HG02885 (cell line): Measurements from ENCODE around the gene PPM1H.

Experiments used
- ATAC-seq: cut with Tn5 transposase; IDR thresholded peaks from one replicate; pipeline ENCODE4 v1.9.1; 2021; ENCODE audit warnings: mild to moderate bottlenecking; ENCODE audit not compliant: unreplicated experiment, poor library complexity

The PPM1H gene

DNA sequence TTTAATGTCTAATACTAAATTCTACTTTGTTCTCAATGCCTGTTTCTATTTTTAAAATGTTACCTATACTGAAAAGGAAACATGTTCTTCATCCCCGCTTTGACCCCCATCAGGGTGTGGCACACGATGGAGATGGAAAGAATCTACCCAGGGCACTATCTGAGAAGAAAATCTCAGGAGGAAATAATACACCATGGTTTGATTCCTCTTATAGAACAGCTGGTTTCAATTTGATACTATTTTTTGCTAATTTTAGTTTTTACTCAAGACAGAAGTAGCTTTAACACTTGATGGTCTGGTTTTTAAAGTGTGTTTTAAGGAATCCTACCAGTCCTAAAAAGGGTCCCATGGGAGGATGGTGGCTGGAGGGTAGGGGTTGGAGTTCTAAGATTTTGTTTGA is 56.7 kb downstream of the PPM1H start:
- ATAC-seq, result no peak

DNA sequence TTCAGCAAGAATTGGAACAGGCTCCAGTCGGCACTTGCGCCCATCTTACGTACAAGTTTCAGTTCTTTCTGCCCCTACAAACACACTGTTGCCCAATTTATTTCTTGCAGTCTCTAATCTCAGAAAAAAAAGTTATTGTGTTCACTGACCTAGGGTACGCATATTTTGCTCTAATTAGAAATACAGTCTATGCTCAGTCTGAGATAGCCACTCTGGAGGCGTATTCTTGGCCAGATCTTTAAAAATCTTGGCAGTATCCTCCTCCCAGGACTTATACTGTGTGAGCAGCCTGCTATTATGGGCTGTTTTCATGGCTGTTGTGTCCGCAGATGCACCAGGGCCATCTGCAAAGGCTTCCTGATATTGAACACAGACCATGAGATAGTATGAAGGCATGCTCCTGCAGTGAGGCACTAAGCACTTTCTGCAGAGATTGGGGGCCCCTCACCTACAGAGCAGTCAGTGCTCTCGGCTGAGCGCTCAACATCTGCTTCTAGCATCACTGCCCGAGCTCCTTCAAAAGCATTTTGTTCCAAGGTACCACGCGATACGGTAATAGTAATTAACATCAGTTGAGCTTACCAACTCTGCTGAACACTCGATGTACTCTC is 57.9 kb downstream of the PPM1H start:
- ATAC-seq, result no peak

DNA sequence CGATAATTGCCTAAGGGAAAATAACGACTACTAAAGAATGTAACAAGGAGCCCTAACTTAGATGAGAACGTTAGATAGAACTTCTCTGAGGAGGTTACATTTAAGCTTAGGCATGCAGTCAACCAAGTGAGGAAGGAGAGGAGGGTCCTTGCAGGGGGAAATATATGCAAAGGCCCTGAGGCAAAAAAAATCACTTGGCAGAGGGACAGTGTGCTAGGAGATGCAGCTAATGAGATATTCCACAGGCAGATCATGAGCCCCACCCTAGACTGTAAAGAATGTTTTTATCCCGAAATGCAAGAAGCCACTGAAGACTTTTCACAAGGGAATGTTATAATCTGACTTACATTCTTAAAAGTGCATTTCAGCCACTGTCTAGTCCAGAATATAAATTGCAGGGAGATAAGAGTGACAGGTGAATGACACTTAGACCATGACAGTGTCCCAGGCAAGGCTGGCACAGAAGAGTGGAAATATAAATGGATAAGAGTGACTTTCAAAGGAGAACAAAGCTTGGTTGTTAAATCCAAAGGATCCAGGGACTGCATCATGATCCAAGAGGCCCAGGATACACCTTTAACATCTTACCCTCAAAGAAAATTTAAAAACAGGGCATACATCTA is 61.0 kb downstream of the PPM1H start:
- no peak for ATAC-seq

- no peak for ATAC-seq
Observed at GRCh38 chr12:62873116-62873825, 61.7 kb downstream of the PPM1H start.

GRCh38 chr12:62868820-62869219 is 66.1 kb downstream of the PPM1H start:
- ATAC-seq, result no peak

DNA sequence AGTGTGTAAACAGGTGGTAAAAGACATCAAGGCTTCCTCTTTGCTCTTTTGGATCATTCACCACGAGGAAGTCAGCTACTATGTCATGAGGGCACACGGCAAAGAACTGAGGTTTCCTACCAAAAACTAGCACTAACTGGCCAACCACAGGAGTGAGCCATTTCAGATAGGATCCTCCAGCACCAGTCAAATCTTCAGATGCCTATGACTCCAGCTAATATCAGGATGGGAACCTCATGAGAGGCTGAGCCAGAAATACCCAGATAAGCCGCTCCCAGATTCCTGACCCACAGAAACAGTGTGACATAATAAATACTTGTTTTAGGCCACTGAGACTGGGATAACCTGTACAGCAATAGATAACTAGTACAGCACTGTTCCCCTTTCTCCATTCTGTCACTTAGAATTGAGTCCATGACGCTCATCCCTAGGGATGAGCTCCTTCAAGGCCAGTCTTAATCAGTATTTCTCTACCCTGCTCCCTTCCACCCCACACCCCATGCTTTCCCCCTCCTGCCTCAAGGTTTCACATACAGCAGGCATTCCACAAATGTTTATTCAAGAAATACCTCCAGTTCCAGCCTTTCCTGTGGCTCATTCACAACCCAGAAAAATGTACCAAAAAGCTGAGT is 68.4 kb downstream of the PPM1H start:
- no peak for ATAC-seq

DNA sequence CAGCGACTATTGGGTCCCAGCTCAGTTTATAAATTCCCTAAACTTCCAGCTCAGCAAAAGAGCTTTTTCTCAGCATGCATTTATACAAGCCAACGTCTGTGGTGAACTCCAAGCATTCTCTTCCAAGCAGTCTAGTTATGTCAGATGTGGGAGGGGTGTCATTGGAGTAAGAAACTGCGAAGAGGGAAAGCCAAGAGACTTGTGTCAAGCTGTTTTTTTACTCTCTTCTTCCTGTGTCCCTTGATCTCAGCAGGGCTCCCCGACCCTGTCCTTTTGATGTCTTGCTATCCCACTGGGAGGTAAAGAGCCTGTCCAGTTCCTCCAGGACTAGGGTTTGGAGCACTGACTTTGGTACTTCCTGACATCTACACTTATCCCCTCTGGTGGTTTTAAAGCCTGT is 69.0 kb downstream of the PPM1H start:
- no peak for ATAC-seq

DNA sequence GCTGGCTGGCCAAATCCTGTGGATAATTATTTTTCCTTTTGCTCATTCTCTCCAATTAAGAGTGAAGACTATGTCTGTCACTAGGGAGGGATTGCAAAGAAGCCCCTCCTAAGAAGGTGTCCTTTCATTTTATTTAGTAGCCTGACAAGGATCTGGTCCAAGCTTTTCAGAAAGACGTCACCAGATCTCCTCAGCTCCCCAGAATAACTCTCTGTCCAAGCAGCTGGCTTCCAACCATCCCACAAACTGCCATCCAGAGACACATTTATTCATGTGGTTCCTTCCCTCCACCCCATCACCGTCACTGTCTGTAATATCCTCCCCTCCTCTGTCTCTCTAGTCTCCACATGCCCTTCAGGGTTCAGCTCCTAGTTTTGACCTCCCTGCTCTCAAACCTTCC is 69.9 kb downstream of the PPM1H start:
- ATAC-seq, result no peak

DNA sequence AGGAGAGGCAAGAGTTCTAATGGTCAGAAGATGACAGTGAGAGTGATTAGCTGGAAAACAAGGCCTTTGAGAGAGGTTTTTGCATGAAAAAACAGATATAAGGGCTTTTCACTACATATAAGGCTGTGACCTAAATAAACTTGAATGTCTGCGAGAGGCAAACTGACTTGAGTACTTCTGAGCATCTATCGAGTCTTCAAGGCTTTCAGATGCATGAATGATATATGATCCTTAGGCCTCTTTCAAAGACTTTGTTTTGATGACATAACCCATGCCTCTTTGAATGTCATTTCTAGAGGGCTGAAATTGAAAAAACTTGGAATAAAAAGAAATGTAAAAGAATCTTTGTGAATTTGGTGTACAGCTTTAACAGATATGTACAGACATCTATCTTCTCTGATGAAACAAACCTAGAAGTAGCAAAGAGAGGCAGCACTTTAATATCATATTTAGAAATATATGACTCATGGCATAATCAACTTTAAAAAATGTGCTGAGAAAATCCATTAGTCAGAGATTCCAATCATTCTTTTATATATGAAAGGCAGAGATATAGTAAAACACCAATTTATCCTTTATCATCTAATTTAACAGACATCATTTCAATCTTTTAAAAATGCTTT is 72.6 kb downstream of the PPM1H start:
- ATAC-seq, result no peak

DNA sequence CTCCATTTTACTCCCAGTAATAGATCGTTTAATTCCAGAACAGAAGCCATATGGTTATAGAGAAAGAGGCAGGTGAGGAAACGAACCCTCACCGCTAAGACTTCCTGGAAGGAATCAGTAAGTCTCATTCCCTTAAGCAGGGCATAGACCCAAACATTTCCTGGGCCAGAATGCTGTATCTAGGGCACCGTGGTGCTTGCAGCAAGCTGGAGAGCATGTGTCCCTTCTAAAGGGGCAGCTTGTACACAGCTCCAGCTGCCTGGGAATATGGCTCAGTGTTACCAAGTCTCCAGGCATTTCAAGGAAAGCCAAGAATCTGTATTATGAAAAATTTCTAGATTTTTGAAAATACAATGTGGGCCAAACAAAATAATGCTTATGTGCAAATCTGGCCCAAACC is 73.4 kb downstream of the PPM1H start:
- ATAC-seq, result no peak

DNA sequence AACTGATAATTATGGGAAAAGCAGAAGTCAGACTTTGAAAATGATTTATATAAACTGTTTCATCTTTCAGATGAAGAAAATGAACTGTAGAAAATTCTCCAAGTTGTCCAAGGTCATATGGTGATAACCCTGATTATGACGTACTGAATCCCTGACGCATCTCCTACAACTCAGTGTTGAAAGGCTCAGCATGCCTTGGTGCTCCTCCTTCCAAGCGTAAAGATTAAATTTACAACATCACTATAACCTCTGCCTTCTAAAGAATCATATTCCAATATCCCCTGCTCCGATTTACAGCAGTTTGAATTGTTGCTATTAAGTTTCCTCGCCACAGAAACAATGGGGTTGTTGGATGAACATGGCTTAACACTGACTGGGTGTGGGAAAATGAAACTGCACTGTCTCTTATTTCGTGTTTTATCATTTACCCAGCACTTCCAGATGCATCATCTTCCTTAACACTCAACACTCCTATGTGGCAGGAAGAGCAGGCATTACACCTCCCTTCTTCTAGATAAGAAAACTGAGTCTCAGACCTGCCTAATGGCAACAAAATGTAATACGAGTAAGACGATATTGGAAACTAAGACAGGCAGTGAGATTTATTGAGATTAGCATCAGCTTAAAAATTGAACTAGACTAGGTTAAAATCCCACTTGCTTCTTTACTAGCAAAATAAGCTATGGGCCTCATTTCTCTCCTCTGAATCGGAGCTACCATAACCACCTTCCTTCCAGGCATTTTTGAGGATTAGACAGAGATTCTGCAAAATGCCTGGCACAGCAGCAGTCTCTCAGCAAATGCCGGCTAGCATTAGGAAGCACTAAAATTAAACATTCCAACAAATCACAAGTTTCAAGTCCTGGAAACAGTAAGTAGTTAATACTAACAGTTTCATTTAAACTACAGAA is 74.2 kb downstream of the PPM1H start:
- ATAC-seq, result no peak

DNA sequence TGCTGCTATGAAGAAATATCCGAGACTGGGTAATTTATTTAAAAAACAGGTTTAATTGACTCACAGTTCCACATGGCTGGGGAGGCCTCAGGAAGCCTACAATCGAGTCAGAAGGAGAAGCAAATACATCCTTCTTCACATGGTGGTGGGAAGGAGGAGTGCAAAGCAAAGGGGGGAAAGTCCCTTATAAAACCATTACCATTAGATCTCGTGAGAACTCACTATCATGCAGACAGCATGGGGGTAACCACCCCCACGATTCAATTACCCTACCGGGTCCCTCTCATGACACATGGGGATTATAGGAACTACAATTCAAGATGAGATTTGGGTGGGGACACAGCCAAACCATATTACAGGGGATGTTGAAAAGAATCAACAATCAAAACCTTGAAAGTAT is 74.9 kb downstream of the PPM1H start:
- ATAC-seq, result no peak

DNA sequence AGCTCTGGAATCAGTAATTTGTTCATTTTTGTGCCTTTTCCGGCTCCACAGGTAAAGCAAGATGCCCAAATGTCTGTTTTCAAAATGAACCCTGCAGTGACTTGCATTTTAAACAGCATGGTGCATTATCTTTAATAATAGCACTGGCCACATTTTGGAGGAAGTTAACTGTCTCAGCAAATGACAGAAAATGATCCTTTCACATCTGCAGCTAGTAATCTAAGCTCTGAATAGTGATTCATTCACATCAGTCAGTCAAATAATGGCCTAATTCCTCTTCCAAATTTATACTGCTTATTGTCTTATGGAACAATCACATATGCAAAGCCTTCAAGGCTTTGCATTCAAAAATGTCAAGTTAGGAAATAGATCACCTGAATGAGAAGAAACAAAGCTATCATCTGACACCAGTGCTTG is 75.6 kb downstream of the PPM1H start:
- ATAC-seq, result no peak

DNA sequence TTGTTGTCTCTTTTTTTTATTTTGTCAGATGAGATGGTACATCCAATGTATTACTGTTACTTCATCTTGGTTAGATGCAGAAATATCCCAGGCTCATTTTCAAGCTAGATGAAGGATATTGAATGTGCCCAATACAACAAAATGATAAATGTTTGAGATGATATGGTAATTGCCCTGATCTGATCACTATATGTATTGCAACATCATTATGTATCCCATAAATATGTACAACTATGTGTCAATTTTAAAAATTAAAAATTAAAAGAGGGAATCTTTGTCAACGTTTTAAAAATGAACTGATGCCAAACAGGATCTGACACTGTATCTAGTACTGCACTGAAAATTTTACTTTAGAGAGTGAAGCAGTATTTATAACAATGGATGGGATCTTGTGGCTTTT is 78.5 kb downstream of the PPM1H start:
- no peak for ATAC-seq

DNA sequence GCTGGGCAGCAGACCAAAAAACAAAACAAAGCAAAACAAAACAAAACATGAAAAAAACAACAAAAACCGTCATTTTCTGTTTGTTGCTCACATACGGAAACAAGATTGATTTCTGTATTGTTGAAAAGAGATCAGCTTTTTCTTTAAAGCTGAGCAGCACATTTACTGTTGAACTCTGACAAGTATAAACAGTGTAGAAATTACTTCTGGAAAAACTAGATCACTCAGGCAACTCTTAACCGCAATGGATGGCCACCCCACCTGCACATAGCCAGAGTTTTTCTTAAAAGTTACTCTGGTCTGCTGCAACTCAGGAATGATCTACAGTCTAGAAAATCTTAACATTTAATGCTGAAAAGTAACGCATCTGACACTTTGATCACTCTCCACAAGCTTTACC is 80.9 kb downstream of the PPM1H start:
- no peak for ATAC-seq

GRCh38 chr12:62849398-62849797 is 85.6 kb downstream of the PPM1H start:
- ATAC-seq, result no peak

DNA sequence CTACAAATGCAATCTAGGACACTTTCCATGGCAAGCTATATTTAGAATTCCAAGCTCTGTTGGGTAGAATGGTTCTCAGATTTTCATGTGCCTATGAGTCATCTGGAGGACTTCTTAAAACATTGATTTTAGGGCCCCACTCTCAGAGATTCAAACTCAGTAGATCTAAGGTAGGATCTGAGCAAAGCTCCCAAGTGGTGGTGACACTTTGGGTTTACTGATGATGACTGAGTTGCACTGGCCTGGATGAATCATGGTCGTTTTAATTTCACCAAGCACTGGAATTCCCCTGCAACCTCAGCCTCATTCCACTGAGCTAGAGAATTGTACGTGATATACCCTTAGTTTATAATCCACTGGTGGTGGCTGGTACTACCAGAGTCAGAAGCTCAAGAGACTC is 86.5 kb downstream of the PPM1H start:
- ATAC-seq, result no peak

- no peak for ATAC-seq
Observed at GRCh38 chr12:62847709-62848108, 87.2 kb downstream of the PPM1H start.

GRCh38 chr12:62846491-62846890 is 88.5 kb downstream of the PPM1H start:
- ATAC-seq, result no peak

DNA sequence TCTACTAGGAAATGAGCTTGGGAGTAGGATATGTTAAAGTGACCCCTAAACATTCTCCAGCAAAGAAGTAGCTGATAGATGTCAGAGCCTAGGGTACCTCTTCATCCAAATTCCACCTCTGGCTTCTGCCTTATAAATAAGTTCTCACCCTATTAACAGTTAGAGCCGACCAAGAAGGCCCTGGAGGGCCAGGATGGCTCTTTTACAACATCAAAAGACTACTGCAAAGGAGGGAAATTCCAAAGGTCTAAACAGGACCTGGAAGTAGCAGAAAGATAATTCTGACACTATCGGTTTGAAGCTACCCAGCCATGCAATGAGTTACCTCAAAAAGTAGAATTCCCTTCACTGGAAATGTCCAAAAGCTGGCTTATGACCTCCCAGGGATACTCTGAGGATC is 90.0 kb downstream of the PPM1H start:
- no peak for ATAC-seq
